ENCODE data around the gene TADA2B.

DNA sequence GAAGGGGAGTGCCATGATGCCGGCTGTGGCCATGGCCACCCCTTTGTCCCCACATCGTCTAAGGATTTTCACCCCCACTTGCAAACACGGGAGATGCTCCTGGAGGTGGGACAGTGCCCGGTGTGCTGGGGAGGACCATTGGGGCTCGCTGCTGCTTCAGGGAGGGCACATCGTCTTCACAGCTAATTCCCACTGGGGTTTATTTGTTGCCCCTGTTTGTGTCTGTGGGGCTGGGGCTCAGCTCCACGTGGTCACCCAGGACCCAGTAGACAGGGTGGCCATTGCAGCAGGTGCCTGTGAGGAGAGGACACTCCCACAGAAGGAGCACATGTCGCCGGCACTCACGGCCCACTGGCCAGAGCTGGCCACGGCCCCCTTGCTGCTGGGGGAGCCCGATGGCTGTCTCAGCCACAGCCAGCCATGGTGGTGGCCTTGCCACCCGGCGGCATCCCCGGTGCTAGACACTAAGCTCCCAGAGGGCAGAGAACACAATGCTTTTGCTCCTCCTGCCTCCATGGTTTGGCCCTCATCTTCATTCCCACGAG lies 52.5 kb downstream of the TADA2B start:
- no peak for TF ChIP-seq TAF1 (IDR thresholded peaks at IDR 0.05; ENCODE audit: low read depth, low read length)
- TF ChIP-seq POLR2AphosphoS5 (IDR thresholded peaks at IDR 0.05; ENCODE audit: low read depth, low read length) = no peak
- no peak for TF ChIP-seq POLR2A (IDR thresholded peaks at IDR 0.05; ENCODE audit: low read depth, low read length)
